Posterior vena cava (tissue), 2 donors: ENCODE measurements around the gene HPS4. TPM values are rescaled to one million over a fixed set of nuclear protein-coding genes. Genes with fewer than 3 reads are reported as not detected.
A peak's percentile ranks its signal among the peaks of the same experiment; 100 is the strongest.
"Not testable (repeated sequence)": the region's sequence is repeated elsewhere in the genome, so short reads cannot be mapped to it uniquely, and the experiment has no call there.

ENCODE experiments used
- DNase-seq: peaks from one replicate; pipeline ENCODE4 v3.0.0-alpha.2; 2020; ENCODE audit warnings: low spot score
- intact Hi-C, 2 donors: fragments of 100-400 bp; cut with DNase I; formaldehyde crosslinking; loops; one replicate each; pipeline versions ENCODE4 v1.14.1 to v1.14.2; 2022 to 2023
- long read RNA-seq, 2 donors: library from polyadenylated mRNA; unstranded; transcript quantifications; one replicate each; pipeline ENCODE4 v2.0.0, GENCODE V29; 2020 to 2021
- total RNA-seq, 2 donors: library from RNA; stranded (reverse); fragmentation: NEBNext Ultra II Directional; extraction: Animal tissue kit (Norgen Biotek cat#: 25700); gene quantifications; one replicate each; pipeline ENCODE4 v1.2.1, GENCODE V29; 2021
- donor health status: DM: yes; HTN: yes; CAD: no.
- donor health status: DM: yes; HTN: yes; CAD: no.

HPS4 gene
- total RNA-seq, result 10 to 100 TPM; 19.3 to 22.1 TPM
- long read RNA-seq, donor 1, partial matches to known transcripts, result 4 of 7 reads
- long read RNA-seq, donor 1, other reads (novel, unspliced or antisense), result 2 of 7 reads
- long read RNA-seq, donor 2, partial matches to known transcripts, result 24 of 31 reads
- long read RNA-seq, donor 2, other reads (novel, unspliced or antisense), result 6 of 31 reads

DNA sequence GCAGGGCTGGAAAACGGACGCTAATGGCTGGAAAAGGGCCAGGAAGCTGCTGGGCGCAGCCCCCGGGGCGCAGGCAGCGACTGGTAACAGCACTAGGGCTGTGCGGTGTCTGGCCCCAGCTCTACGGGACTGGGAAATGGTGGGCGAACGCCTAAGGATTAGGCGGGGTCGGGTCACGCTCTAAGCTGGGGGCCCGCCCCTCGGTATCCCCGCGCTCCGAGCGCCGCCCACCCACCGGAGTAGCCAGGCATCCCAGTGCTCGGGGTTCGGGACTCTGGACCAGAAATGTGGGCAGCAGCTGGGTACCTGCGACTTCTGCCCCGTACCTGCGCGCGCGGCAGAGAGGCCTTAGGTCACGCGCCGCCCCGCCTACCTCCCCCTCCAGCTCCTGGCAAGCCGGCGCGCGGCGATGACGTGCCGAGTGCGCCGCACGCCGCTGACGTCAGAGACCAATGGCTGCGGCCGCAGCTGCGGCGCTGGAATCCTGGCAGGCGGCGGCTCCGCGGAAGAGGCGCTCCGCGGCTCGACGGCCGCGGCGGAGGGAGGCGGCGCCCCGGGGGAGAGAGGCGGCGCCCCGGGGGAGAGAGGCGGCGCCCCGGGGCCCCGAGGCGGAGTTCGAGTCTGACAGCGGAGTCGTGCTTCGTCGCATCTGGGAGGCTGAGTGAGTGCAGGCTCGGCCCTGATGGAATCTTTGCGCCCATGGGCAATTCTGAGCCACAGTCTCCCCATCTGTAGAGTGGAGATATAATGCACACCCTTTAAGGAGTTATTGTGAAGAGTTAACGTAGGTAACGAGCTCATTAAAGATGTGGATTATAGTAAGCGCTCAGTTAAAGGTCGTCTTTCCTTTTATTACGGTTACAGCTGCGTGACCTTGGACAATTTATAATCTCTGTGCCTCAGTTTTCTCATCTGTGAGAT lies at the start of gene HPS4, which contains the start of gene SRRD:
TSS of gene HPS4 (minus strand) at position 345 of the 921 bp plus-strand sequence. CDS start 2,021 bp downstream, outside the sequence.
TSS of gene SRRD (plus strand) at position 439 of the 921 bp plus-strand sequence. CDS start at position 453, 14 bp downstream.
- intact Hi-C loops, result no loop called here
- peak; percentile 97 for DNase-seq

- intact Hi-C loops, result no loop called here
- peak; percentile 24 for DNase-seq
Measured at GRCh38 chr22:26529345-26529744, 45.8 kb upstream of the HPS4 start.

DNA sequence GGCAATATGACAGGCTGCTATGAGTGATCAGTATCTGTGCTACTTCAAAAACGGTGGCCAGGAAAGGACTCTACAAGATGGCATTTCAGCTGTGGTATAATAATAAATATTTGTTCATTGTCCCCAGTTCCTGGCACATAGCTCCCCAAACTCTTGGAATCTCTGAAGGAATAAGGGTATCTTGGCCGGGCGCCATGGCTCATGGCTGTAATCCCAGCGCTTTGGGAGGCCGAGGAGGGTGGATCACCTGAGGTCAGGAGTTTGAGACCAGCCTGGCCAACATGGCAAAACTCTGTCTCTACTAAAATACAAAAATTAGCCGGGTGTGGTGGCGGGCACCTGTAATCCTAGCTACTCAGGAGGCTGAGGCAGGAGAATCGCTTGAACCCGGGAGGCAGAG lies 44.9 kb upstream of the HPS4 start:
- intact Hi-C loops, result not testable (repeated sequence)
- peak; percentile 73 for DNase-seq

DNA sequence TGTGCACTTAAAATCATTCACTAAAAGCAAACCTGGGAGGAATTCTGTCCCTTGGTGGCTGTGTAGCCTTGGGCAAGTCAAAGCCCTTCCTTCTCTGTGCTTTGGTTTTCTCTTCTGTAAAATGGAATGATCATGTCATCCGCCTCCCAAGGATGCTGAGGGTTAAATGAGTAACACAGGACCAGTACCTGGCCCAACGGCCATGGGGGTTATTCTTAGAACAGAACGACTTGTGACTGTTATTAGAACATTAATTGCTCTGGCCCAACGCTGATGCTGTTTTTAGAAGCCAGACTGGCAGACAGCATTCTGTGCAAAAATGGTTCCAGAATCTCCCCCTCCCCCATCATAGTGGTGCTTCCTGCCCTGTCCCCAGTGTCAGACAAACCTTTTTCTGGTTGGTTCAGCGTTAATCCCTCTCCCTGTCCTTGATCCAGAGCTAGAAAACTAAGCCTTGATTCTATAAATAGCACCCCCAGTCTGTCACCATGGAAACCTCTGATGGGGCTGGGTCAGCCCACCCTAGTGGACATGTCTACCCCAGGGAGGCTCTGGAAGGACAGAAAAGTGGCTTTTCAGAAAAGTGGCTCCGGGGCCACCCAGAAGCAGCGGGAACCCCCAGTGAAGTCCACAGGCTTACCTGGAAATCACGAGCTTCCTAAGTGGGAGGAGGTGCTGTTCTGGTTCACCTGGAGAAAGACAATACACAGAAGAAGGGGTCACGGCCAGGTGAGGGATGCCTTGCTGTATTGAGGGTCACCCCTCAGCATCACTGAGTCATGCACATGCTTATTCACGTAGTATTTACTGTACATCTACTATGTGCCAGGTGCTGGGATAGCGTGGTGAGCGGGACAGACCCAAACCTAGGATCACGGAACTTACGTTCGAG lies 44.2 kb upstream of the HPS4 start:
- intact Hi-C loops, result no loop called here

GRCh38 chr22:26527167-26527566 lies 43.6 kb upstream of the HPS4 start:
- intact Hi-C loops, result no loop called here
- peak; percentile 7 for DNase-seq

More for the DNA sequence above, 44.2 kb upstream of the HPS4 start:
- peak; percentile 70 for DNase-seq

GRCh38 chr22:26525946-26526564 lies 42.5 kb upstream of the HPS4 start:
- no peak for DNase-seq
- intact Hi-C loops, result no loop called here

- intact Hi-C loops, result loop anchor here in 1 of 2 donors (5.0 kb wide), 1 partner anchor 633 kb away; no protein-coding TSS in a partner anchor
- no peak for DNase-seq
Measured at GRCh38 chr22:26524870-26525269, 41.3 kb upstream of the HPS4 start.

- intact Hi-C loops, result loop anchor here in 1 of 2 donors (5.0 kb wide), 1 partner anchor 630 kb away; no protein-coding TSS in a partner anchor
- no peak for DNase-seq
Measured at GRCh38 chr22:26522592-26522991, 39.0 kb upstream of the HPS4 start.

GRCh38 chr22:26522012-26522411 lies 38.4 kb upstream of the HPS4 start:
- intact Hi-C loops, result loop anchor here in 1 of 2 donors (5.0 kb wide), 1 partner anchor 630 kb away; no protein-coding TSS in a partner anchor
- no peak for DNase-seq

GRCh38 chr22:26517429-26517828 lies 33.8 kb upstream of the HPS4 start:
- DNase-seq, result no peak
- intact Hi-C loops, result loop anchor here in 1 of 2 donors (10.0 kb wide), 1 partner anchor 67 kb away; no protein-coding TSS in a partner anchor

DNA sequence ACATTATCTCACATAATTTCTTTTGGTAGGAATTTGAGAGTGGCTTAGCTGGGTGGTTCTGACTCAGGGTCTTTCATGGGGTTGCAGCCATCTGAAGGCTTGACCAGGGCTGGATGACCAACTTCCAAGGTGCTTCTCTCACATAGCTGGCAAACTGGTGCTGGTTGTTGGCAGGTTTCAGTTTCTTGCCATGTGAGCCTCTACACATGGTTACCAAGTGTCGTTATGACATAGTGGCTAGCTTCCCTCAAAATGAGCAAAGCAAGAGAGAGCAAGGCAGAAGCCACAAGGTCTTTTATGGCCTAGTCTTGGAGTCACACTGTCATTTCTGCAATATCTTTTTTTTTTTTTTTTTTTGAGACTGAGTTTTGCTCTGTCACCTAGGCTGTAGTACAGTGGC lies 32.9 kb upstream of the HPS4 start:
- intact Hi-C loops, result loop anchor here in 1 of 2 donors (10.0 kb wide), 1 partner anchor 68 kb away; no protein-coding TSS in a partner anchor
- no peak for DNase-seq

- no peak for DNase-seq
- intact Hi-C loops, result loop anchor here in 1 of 2 donors (10.0 kb wide), 1 partner anchor 69 kb away; no protein-coding TSS in a partner anchor
Measured at GRCh38 chr22:26515931-26516330, 32.3 kb upstream of the HPS4 start.

DNA sequence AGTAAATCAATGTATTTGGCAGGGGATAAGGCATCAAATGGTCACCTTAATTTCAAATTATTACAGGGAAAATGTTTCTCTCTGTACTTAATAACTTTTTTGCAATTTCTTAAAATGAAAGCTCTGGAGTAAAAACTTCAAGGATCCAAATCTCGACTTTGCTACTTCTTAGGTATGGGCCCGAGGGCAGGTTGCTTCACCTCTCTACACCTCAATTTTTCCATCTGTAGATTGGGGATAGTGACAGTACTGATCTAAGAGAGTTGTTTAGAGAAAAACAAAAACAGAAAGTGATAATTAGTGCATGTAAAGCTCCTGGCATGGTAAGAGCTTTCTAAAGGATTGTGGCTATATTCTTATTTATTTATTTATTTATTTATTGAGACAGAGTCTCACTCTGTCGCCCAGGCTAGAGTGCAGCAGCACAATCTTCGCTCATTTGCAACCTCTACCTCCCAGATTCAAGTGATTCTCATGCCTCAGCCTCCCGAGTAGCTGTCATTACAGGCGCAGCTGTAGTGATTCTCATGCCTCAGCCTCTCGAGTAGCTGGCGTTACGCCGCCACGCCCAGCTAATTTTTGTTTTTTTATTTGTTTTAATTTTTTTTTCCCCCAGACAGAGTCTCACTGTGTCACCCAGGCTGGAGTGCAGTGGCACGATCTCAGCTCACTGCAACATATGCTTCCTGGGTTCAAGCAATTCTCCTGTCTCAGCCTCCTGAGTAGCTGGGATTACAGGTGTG lies 31.0 kb upstream of the HPS4 start:
- DNase-seq, result no peak
- intact Hi-C loops, result loop anchor here in 1 of 2 donors (10.0 kb wide), 1 partner anchor 70 kb away; no protein-coding TSS in a partner anchor

GRCh38 chr22:26513838-26514237 lies 30.3 kb upstream of the HPS4 start:
- intact Hi-C loops, result loop anchor here in 1 of 2 donors (10.0 kb wide), 1 partner anchor 71 kb away; no protein-coding TSS in a partner anchor

GRCh38 chr22:26512149-26512793 lies 28.7 kb upstream of the HPS4 start, which contains the start of gene TFIP11:
Gene TFIP11, minus strand, starts transcription at chr22:26512473. Its CDS starts 2,201 bp downstream, at chr22:26510272.
- intact Hi-C loops, result loop anchor here in 1 of 2 donors (10.0 kb wide), 1 partner anchor 73 kb away; no protein-coding TSS in a partner anchor
- DNase-seq, result peak; percentile 99

More at GRCh38 chr22:26513838-26514237, 30.3 kb upstream of the HPS4 start:
- DNase-seq, result no peak

DNA sequence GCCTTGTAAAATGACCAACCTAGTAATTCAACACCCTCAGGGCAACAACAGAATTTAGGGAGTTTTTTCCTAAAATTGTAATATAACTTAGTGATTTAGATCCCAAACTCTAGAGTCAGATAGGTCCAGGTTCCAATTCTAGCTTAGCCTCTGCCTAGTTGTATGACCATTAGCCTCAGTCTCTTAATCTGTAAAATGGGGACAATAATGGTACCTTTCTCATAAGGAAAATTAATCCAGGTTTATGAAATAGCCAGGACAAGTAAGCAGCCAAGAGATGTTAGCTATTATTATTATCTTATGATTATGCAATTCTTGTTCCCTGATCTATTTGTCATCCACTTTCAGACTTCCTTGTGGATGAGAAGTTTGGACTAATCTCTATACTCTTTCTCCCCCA lies 24.6 kb upstream of the HPS4 start:
- intact Hi-C loops, result no loop called here

DNA sequence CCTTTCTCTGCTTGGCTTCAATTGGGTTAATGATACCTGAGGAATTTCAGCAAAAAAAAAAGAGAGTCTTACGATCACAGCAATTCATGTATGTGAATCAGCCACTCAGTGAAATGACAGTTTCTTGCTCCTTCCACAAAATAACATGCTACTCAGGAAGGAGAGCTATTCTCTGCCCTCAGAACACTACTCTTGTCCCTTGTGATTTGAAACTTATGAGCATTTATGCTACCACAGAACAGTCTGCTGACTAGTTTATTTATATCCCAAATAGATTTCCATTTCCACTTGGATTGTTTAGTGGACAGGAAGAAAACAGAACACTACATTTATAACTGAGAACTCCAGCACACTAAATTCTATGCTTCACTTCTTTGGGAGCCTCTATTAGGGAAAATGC lies 20.2 kb upstream of the HPS4 start:
- no peak for DNase-seq
- intact Hi-C loops, result no loop called here

More for the DNA sequence above, 24.6 kb upstream of the HPS4 start:
- no peak for DNase-seq
